BJ (cell line): Measurements from ENCODE around the gene CACNA1A. TPM values are rescaled to one million over a fixed set of nuclear protein-coding genes. Genes with fewer than 3 reads are reported as not detected.

Source experiments
- CTCF ChIA-PET: fragments of 350-600 bp; formaldehyde crosslinking; extraction: SDS; loops from one replicate; lab custom pipeline; 2021; ENCODE audit warnings: antibody characterized with exemption, inconsistent platforms; lab: Yijun Ruan, JAX
- POLR2A ChIA-PET: fragments of 300-600 bp; sonication (Branson Sonifier 250); formaldehyde crosslinking; extraction: SDS; loops from one replicate; lab custom pipeline; 2021; ENCODE audit warnings: antibody characterized with exemption; lab: Charles Lee
- DNase-seq: peaks from one replicate; pipeline ENCODE4 v3.0.0-alpha.2; 2011; ENCODE audit warnings: low read depth
- H3K27me3 ChIP-seq: 2 replicates; pipeline ENCODE4 v1.6.0; 2011; ENCODE audit warnings: low read length; ENCODE audit not compliant: control insufficient read depth, insufficient read depth
- H3K36me3 ChIP-seq: 2 replicates; pipeline ENCODE4 v1.5.1; 2011; ENCODE audit warnings: low read length; ENCODE audit not compliant: control insufficient read depth, insufficient read depth
- H3K4me3 ChIP-seq: 2 replicates; pipeline ENCODE4 v1.5.1; 2011; ENCODE audit warnings: low read depth, mild to moderate bottlenecking, control low read depth, low read length
- CTCF ChIP-seq: IDR thresholded peaks from 2 replicates; pipeline ENCODE4 v1.5.1; 2011; ENCODE audit warnings: low read depth, mild to moderate bottlenecking, control low read depth, inconsistent platforms, low read length, moderate library complexity; ENCODE audit not compliant: insufficient read depth
- polyA plus RNA-seq: library from polyadenylated mRNA; depleted of rRNA; stranded (reverse); fragments of >200 nt; gene quantifications from 2 replicates; pipeline ENCODE4 v1.2.3, GENCODE V29; 2011

The CACNA1A gene
- polyA plus RNA-seq, 1 experiment: 2.9 TPM

- Histone ChIP-seq H3K36me3 (no peaks in the 10 kb centered on the region), H3K27me3 (no peaks in the 10 kb centered on the region), H3K4me3 (no peak overlapping the region)
- ChIA-PET POLR2A (no interaction called here), CTCF (no interaction called here)
- no peak for TF ChIP-seq CTCF
- DNase-seq: no peak
Observed at GRCh38 chr19:13356686-13357280, 149.5 kb downstream of the CACNA1A start.

GRCh38 chr19:13356185-13356584 lies 150.1 kb downstream of the CACNA1A start:
- TF ChIP-seq CTCF: no peak
- ChIA-PET POLR2A (no interaction called here), CTCF (no interaction called here)
- Histone ChIP-seq H3K4me3 (no peak overlapping the region), H3K36me3 (no peaks in the 10 kb centered on the region), H3K27me3 (no peaks in the 10 kb centered on the region)
- no peak for DNase-seq

- no peaks in the 10 kb centered on the region for H3K27me3 ChIP-seq
- POLR2A ChIA-PET: no interaction called here
- no peak overlapping the region for H3K4me3 ChIP-seq
- no peak for DNase-seq
- no peak for TF ChIP-seq CTCF
- CTCF ChIA-PET: no interaction called here
- H3K36me3 ChIP-seq: no peaks in the 10 kb centered on the region
Observed at GRCh38 chr19:13355356-13355755, 150.9 kb downstream of the CACNA1A start.

GRCh38 chr19:13353625-13354024 lies 152.7 kb downstream of the CACNA1A start:
- CTCF ChIA-PET: no interaction called here
- no peak for TF ChIP-seq CTCF
- no peak for DNase-seq
- POLR2A ChIA-PET: no interaction called here
- no peak overlapping the region for H3K4me3 ChIP-seq
- H3K36me3 ChIP-seq: no peaks in the 10 kb centered on the region; the same call in 1 of the 2 replicates
- H3K27me3 ChIP-seq: no peaks in the 10 kb centered on the region

GRCh38 chr19:13350759-13351158 lies 155.5 kb downstream of the CACNA1A start:
- Histone ChIP-seq H3K27me3 (no peaks in the 10 kb centered on the region), H3K36me3 (no peaks in the 10 kb centered on the region; the same call in 1 of the 2 replicates), H3K4me3 (no peak overlapping the region)
- ChIA-PET CTCF (interaction anchor here (0.9 kb wide), 1 partner anchor 10 kb away, joined by 4 read pairs; no protein-coding TSS in a partner anchor), POLR2A (no interaction called here)
- no peak for TF ChIP-seq CTCF
- no peak for DNase-seq
